H9 (cell line): ENCODE results near the gene SLA2. TPM values are rescaled to one million over a fixed set of nuclear protein-coding genes. Genes with fewer than 3 reads are reported as not detected.

ENCODE experiments used
- DNase-seq: peaks from one replicate; pipeline ENCODE4 v3.0.0-alpha.2; 2017
- H2AFZ ChIP-seq: one replicate; pipeline ENCODE4 v1.6.1; 2013; ENCODE audit warnings: mild to moderate bottlenecking, low read length, control low read depth, moderate library complexity
- H2AK5ac ChIP-seq: 2 replicates; pipeline ENCODE4 v1.6.1; 2013; ENCODE audit warnings: low read length, control low read depth, mixed read lengths; ENCODE audit not compliant: insufficient read length
- H2BK120ac ChIP-seq: one replicate; pipeline ENCODE4 v1.6.1; 2013; ENCODE audit warnings: low read depth, mild to moderate bottlenecking, low read length, control low read depth, inconsistent platforms; ENCODE audit not compliant: poor library complexity, severe bottlenecking
- H2BK12ac ChIP-seq: 2 replicates; pipeline ENCODE4 v1.6.1; 2013; ENCODE audit warnings: low read length, control low read depth, mixed read lengths, low read depth; ENCODE audit not compliant: insufficient read length
- H2BK15ac ChIP-seq: 2 replicates; pipeline ENCODE4 v1.6.1; 2013; ENCODE audit warnings: low read depth, low read length, control low read depth
- H2BK20ac ChIP-seq: one replicate; pipeline ENCODE4 v1.6.1; 2013; ENCODE audit warnings: low read depth, mild to moderate bottlenecking, low read length, control low read depth, inconsistent platforms; ENCODE audit not compliant: poor library complexity, severe bottlenecking
- H2BK5ac ChIP-seq: 2 replicates; pipeline ENCODE4 v1.6.1; 2013; ENCODE audit warnings: low read length, control low read depth, mixed read lengths; ENCODE audit not compliant: insufficient read length
- H3K14ac ChIP-seq: 2 replicates; pipeline ENCODE4 v1.6.1; 2013; ENCODE audit warnings: low read length, control low read depth; ENCODE audit not compliant: insufficient read depth
- H3K18ac ChIP-seq: 2 replicates; pipeline ENCODE4 v1.6.1; 2013; ENCODE audit warnings: low read depth, mild to moderate bottlenecking, mixed read lengths, low read length, control low read depth; ENCODE audit not compliant: insufficient read length
- H3K23ac ChIP-seq: 2 replicates; pipeline ENCODE4 v1.6.1; 2013; ENCODE audit warnings: low read length, control low read depth, mixed read lengths, low read depth; ENCODE audit not compliant: insufficient read length
- H3K23me2 ChIP-seq: 2 replicates; pipeline ENCODE4 v1.6.1; 2013; ENCODE audit warnings: low read depth, mild to moderate bottlenecking, mixed read lengths, low read length, control low read depth; ENCODE audit not compliant: insufficient read length, poor library complexity, severe bottlenecking
- H3K27ac ChIP-seq: 2 replicates; pipeline ENCODE4 v1.5.1; 2013; ENCODE audit warnings: low read length, control low read depth, mixed read lengths, low read depth; ENCODE audit not compliant: insufficient read length
- H3K27me3 ChIP-seq: 2 replicates; pipeline ENCODE4 v1.6.1; 2013; ENCODE audit warnings: low read length, control low read depth, inconsistent platforms; ENCODE audit not compliant: insufficient read depth
- H3K4ac ChIP-seq: 2 replicates; pipeline ENCODE4 v1.6.1; 2013; ENCODE audit warnings: low read depth, mild to moderate bottlenecking, control low read depth, inconsistent platforms, low read length, moderate library complexity
- H3K4me1 ChIP-seq: 2 replicates; pipeline ENCODE4 v1.6.1; 2013; ENCODE audit warnings: low read length, control low read depth, inconsistent platforms; ENCODE audit not compliant: insufficient read depth
- H3K4me2 ChIP-seq: 2 replicates; pipeline ENCODE4 v1.6.1; 2013; ENCODE audit warnings: low read length, control low read depth, mixed read lengths; ENCODE audit not compliant: insufficient read length, insufficient read depth
- H3K56ac ChIP-seq: 2 replicates; pipeline ENCODE4 v1.6.1; 2013; ENCODE audit warnings: low read depth, mild to moderate bottlenecking, mixed read lengths, low read length, control low read depth; ENCODE audit not compliant: insufficient read length
- H3K79me1 ChIP-seq: 2 replicates; pipeline ENCODE4 v1.6.1; 2013; ENCODE audit warnings: low read depth, mild to moderate bottlenecking, moderate library complexity, low read length, control low read depth, inconsistent platforms; ENCODE audit not compliant: insufficient read depth, poor library complexity, severe bottlenecking
- H3K79me2 ChIP-seq: 2 replicates; pipeline ENCODE4 v1.6.1; 2013; ENCODE audit warnings: low read length, control low read depth, inconsistent platforms; ENCODE audit not compliant: insufficient read depth
- H3K9ac ChIP-seq: 2 replicates; pipeline ENCODE4 v1.6.1; 2013; ENCODE audit warnings: low read length, control low read depth, mixed read lengths; ENCODE audit not compliant: insufficient read length; ENCODE audit errors: extremely low read depth
- H3K9me3 ChIP-seq: one replicate; pipeline ENCODE4 v1.6.1; 2013; ENCODE audit warnings: low read depth, low read length, inconsistent platforms; ENCODE audit not compliant: control insufficient read depth
- H3T11ph ChIP-seq: one replicate; pipeline ENCODE4 v1.6.1; 2013; ENCODE audit warnings: mild to moderate bottlenecking, low read length, control low read depth, inconsistent platforms
- H4K20me1 ChIP-seq: one replicate; pipeline ENCODE4 v1.6.1; 2013; ENCODE audit not compliant: control insufficient read depth, insufficient read length, insufficient read depth
- H4K5ac ChIP-seq: 2 replicates; pipeline ENCODE4 v1.6.1; 2013; ENCODE audit warnings: low read depth, mild to moderate bottlenecking, mixed read lengths, low read length, control low read depth; ENCODE audit not compliant: insufficient read length
- H4K8ac ChIP-seq: replicated peaks from 2 replicates; pipeline ENCODE4 v1.6.1; 2013; ENCODE audit warnings: low read length, control low read depth, mixed read lengths, low read depth; ENCODE audit not compliant: insufficient read length
- H4K91ac ChIP-seq: 2 replicates; pipeline ENCODE4 v1.6.1; 2013; ENCODE audit warnings: low read depth, mild to moderate bottlenecking, moderate library complexity, mixed read lengths, low read length, control low read depth; ENCODE audit not compliant: insufficient read length
- H3K27ac Mint-ChIP-seq, 3 experiments: 2 replicates in 2 of 3; 3 replicates in 1 of 3; pipeline ENCODE4 v1.8.0; 2020 to 2021; ENCODE audit warnings: mixed read lengths in 3 of 3, mild to moderate bottlenecking in 1 of 3, moderate library complexity in 1 of 3
- H3K27me3 Mint-ChIP-seq: 2 replicates; pipeline ENCODE4 v1.8.0; 2021; ENCODE audit warnings: low read depth, mild to moderate bottlenecking, moderate library complexity, mixed read lengths
- H3K36me3 Mint-ChIP-seq, 3 experiments: 2 replicates in 2 of 3; 3 replicates in 1 of 3; pipeline ENCODE4 v1.8.0; 2020 to 2021; ENCODE audit warnings: low read depth in 3 of 3, mixed read lengths in 3 of 3; ENCODE audit not compliant: insufficient read depth in 1 of 3
- H3K4me1 Mint-ChIP-seq, 2 experiments: 2 replicates each; pipeline ENCODE4 v1.8.0; 2020; ENCODE audit warnings: mixed read lengths in 2 of 2
- H3K4me3 Mint-ChIP-seq, 2 experiments: 2 replicates in 1 of 2; 3 replicates in 1 of 2; pipeline ENCODE4 v1.8.0; 2020 to 2021; ENCODE audit warnings: mild to moderate bottlenecking in 2 of 2, mixed read lengths in 2 of 2, moderate library complexity in 1 of 2
- H3K9me3 Mint-ChIP-seq, 2 experiments: 2 replicates in 1 of 2; 3 replicates in 1 of 2; pipeline ENCODE4 v1.8.0; 2020; ENCODE audit warnings: mild to moderate bottlenecking in 2 of 2, mixed read lengths in 2 of 2, moderate library complexity in 1 of 2
- CTCF ChIP-seq: fragments of 200-600 bp; sonication (generic); conservative IDR thresholded peaks from 3 replicates; pipeline ENCODE4 v1.8.0; 2021; ENCODE audit warnings: antibody characterized with exemption, mild to moderate bottlenecking
- WGBS: extraction: QIAGEN DNeasy Blood & Tissue Kit; methylation state at CpG from one replicate; pipeline ENCODE4 v1.1.7; 2013; ENCODE audit warnings: missing lambda C conversion rate, low lambda C conversion rate, mixed read lengths; ENCODE audit not compliant: insufficient read length; ENCODE audit errors: extremely low coverage; 5-methylcytosine and 5-hydroxymethylcytosine counted together
- total RNA-seq: library from RNA; stranded (reverse); gene quantifications from 2 replicates; pipeline ENCODE4 v1.2.1, GENCODE V29; 2021

Gene SLA2
- total RNA-seq, 1 experiment from 2014 or later = 0.20 TPM

GRCh38 chr20:36647196-36648121 lies 1.5 kb upstream of the SLA2 start:
- H3K36me3 Mint-ChIP-seq = no peaks in the 10 kb centered on the region
- Histone ChIP-seq H3K9me3 (no peaks in the 10 kb centered on the region), H3K4ac (no peak overlapping the region), H3K23me2 (no peaks in the 10 kb centered on the region), H3K23ac (no peak overlapping the region), H3K79me2 (no peaks in the 10 kb centered on the region), H2BK12ac (no peak overlapping the region), H4K8ac (no peak overlapping the region), H3T11ph (no peak overlapping the region), H4K5ac (no peak overlapping the region), H4K91ac (no peak overlapping the region), H2BK15ac (no peak overlapping the region), H3K79me1 (no peaks in the 10 kb centered on the region), H2BK5ac (no peak overlapping the region), H3K4me1 (peaks cover 8% of the 10 kb centered on the region; the same call in 1 of the 2 replicates), H3K27me3 (no peaks in the 10 kb centered on the region), H3K14ac (no peak overlapping the region), H3K4me2 (no peak overlapping the region), H2AFZ (no peak overlapping the region), H2AK5ac (no peak overlapping the region), H3K27ac (no peak overlapping the region), H3K9ac (no peak overlapping the region), H3K18ac (peak overlapping the region; percentile 49), H2BK120ac (no peak overlapping the region), H4K20me1 (no peaks in the 10 kb centered on the region), H2BK20ac (no peak overlapping the region), H3K56ac (no peak overlapping the region)
- no CpG with 5 or more reads among the region's 8 CpGs for WGBS
- no peak for TF ChIP-seq CTCF
- no peak for DNase-seq
- peaks cover 29 to 30% of the 10 kb centered on the region in 2 experiments for H3K4me1 Mint-ChIP-seq
- no peaks in the 10 kb centered on the region; the same call in 1 of the 2 replicates for H3K27me3 Mint-ChIP-seq
- H3K9me3 Mint-ChIP-seq = no peaks in the 10 kb centered on the region
- H3K4me3 Mint-ChIP-seq = no peak overlapping the region
- H3K27ac Mint-ChIP-seq = peak overlapping the region; percentile 37 to 78 (median 76); a peak in 5 of 7 replicates
